Dermis microvascular lymphatic vessel endothelial cell (primary cell): Measurements from ENCODE around the gene TMEM25. TPM values are rescaled to one million over a fixed set of nuclear protein-coding genes. Genes with fewer than 3 reads are reported as not detected.
A peak's percentile ranks its signal among the peaks of the same experiment; 100 is the strongest.

Source experiments
- DNase-seq, 2 donors: peaks; one replicate each; pipeline versions ENCODE4 v3.0.0 to v3.0.0-alpha.2; 2010; ENCODE audit warnings: low read depth in 2 of 2
- total RNA-seq: library from RNA; depleted of rRNA; stranded (reverse); fragments of >200 nt; gene quantifications from 2 replicates; pipeline ENCODE4 v1.2.1, GENCODE V29; 2014

The TMEM25 gene
- total RNA-seq, 1 donor from 2014 or later = 14.0 TPM

- DNase-seq = peak; percentile 73 to 95
Observed at GRCh38 chr11:118581057-118581456, 50.1 kb downstream of the TMEM25 start.

Other genes with a start within 250 kb of the TMEM25 start
- gene CD3E, start 226.5 kb upstream of the TMEM25 start, total RNA-seq = not detected in 2 replicates
- not detected in 2 replicates for gene CD3D, start 188.5 kb upstream of the TMEM25 start, total RNA-seq
- gene CD3G, start 186.8 kb upstream of the TMEM25 start, total RNA-seq = not detected in 2 replicates
- gene UBE4A, start 171.6 kb upstream of the TMEM25 start, total RNA-seq = 20.2 and 26.0 TPM in 2 replicates
- gene ATP5MG, start 129.6 kb upstream of the TMEM25 start, total RNA-seq = 63.7 and 89.9 TPM in 2 replicates
- gene KMT2A, start 94.7 kb upstream of the TMEM25 start, total RNA-seq = 14.0 and 23.6 TPM in 2 replicates
- 0.64 and 0.76 TPM in 2 replicates for gene TTC36, start 3.7 kb upstream of the TMEM25 start, total RNA-seq
- 13.8 and 16.6 TPM in 2 replicates for gene IFT46, start 34.7 kb downstream of the TMEM25 start, total RNA-seq
- gene ARCN1, start 41.2 kb downstream of the TMEM25 start, total RNA-seq = 70.3 and 70.7 TPM in 2 replicates
- gene PHLDB1, start 76.4 kb downstream of the TMEM25 start, total RNA-seq = 20.7 and 27.6 TPM in 2 replicates
- not detected in 2 replicates for gene TREH, start 148.5 kb downstream of the TMEM25 start, total RNA-seq